Endothelial cell of hepatic sinusoid (primary cell): ENCODE results near the gene PHLPP1.
"Not testable (repeated sequence)": the region's sequence is repeated elsewhere in the genome, so short reads cannot be mapped to it uniquely, and the experiment has no call there.

ENCODE experiments used
- in situ Hi-C: cut with HindIII; loops from 2 replicates; pipeline ENCODE4 v1.10.0; 2017; ENCODE audit warnings: low sequenced_read_pairs

The PHLPP1 gene

DNA sequence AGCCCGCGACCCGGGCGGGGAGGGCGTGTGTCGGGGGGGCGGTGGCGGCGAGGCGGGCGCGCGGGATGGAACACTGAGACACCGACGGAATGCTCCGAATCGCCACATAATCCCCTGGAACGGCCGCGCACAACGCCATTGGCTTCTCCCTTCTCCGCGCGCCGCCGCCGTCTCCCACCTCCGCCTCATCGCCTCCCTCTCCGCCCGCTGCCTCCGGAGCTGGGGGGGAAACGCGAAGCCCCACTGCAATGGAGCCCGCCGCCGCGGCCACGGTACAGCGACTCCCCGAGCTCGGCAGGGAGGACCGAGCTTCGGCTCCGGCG is at the start of gene PHLPP1:
PHLPP1 (plus strand) TSS at position 106 of the 323 bp plus-strand sequence; CDS start at position 249, 143 bp downstream.
- in situ Hi-C loops = no loop called here

DNA sequence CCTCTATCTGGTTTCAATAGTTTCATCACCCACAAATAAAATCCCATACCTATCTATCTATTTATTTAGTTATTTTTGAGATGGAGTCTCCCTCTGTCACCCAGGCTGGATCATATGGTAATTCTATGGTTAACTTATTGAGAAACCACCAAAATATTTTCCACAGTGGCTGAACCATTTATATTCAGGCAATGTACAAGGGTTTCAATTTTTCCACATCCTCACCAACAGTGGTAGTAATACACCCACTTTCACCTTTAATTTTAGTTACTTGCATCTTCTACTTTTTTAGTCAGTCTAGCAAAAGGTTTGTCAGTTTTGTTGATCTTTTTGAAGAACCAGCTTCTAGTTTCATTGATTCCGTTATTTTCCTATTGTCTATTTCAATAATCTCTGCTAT is 46.1 kb upstream of the PHLPP1 start:
- in situ Hi-C loops = no loop called here

DNA sequence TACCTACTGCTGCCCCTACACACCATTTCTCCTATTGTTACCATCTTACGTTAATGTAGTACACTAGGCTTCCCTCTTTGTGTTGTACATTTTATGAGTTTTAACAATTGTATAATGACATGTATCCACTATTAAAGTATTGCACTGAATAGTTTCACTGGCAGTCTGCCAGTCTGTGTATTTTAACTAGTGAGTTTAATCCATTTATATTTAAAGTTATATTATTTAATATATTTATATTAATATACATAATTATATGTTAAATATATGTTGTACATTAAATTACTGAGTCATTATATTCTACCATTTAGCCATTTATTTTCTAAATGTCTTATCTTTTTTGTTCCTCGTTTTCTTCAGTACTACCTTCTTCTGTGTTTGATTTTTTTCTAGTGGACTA is 44.8 kb upstream of the PHLPP1 start:
- in situ Hi-C loops = no loop called here

DNA sequence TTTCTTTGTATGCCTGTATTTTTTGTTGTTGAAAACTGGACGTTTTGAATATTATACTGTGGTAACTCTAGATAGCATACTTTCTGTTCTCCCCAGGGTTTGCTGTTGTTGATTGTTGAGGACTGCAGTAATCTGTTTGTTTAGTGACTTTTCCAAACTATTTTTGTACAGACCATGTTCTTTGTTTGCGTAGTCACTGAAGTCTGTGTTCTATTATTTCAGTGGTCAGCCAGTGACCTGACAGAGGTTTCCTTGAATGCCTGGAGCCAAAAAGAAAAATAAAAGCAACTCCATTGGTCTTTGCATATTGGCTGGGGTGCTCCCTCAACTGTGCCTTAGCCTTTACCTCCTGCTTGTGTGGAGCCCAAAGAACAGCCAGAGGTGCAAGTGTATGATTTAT is 42.7 kb upstream of the PHLPP1 start:
- in situ Hi-C loops = no loop called here

DNA sequence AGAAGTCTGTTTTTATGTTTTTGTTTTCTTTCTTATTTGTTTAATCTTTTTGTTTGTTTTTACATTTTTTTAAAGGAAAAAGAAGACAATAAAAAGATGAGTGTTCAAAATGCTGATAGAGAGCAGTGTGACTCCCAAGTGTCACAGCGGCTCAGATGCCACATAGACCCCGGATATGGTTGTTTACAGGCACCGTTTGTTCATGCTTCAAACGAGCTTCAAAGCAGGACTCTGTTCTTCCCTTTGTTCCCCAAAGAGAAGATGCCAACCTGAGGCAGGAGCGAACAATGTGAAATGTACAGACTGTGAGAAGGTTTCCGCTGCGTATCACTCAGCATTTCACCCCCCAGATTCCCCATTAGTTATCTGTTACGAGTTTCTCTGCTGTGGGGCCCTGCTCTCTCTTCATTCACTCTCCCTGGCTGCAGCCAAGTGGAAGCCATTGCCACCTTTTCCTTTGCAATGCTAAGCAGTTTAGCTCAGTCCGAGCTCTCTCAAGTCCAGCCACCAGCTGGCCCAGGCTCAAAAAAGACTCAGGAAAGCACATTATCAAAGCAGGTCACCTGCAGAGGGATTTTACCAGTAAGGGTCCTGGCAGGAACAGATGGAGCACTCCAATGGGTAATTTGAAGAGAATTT is 36.4 kb upstream of the PHLPP1 start:
- in situ Hi-C loops = no loop called here

DNA sequence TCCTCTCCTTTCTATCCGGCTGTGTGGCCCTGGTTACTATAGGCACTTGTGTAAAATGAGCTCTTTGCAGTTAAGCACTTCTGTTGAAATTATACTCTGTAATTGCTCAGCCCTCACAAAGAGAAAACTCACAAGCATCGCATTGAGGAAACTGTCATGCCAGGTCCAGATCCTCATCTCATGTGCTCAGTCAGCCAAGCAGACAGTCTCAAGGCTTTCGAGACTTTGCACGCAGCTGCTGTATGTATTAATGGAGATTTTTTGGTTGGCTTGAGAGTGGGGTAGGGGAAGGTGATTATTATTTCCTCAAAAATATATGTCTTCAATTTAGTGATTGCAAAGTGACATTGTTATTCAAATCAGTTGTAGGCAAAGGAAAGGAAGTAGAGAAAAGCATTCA is 33.0 kb upstream of the PHLPP1 start:
- in situ Hi-C loops = no loop called here

DNA sequence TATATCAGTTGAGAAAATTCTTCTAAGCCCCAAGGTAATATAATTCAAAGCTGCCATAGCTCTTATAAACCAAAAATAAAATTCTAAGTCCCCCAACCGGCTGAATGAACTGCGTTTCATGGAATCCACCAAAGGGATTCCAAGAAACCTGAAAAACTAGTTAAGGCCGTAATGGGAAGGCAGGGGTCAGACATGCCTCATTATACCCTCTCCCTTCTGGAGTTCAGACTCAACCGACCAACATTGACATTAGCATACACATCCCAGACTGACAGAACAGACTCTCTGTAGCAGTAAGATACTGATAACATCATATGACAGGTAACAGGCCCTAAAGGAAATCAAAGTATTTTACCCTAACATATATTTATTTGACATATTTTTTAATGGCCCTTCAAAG is 31.4 kb upstream of the PHLPP1 start:
- in situ Hi-C loops = no loop called here

DNA sequence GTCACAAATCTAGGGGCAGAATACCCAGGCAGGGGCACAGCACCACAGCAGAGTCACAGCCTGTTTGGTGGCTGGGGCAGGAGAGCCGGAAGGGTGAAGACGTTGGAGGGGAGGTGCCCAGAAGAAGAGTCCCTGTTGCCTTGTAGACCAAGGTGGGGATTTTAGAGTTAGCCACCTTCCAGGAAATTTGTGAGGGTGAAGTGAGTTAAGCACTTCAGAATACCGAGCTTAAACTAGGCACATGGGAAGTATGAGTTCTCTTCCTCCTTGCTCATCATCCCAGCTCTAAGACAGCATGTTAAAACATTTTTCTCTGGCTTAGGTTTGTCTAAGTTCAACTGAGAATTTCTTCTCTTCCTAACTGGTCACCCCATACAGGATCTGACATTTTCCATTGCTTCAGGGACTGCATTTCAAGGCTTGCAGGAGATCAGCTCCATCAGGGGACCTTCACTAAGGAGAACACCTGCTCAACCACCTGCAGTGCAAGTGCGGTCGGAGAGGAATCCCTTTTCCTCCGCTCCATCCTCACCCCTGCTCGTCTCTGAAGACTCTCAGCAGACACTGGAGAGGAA is 26.5 kb upstream of the PHLPP1 start:
- in situ Hi-C loops = no loop called here

DNA sequence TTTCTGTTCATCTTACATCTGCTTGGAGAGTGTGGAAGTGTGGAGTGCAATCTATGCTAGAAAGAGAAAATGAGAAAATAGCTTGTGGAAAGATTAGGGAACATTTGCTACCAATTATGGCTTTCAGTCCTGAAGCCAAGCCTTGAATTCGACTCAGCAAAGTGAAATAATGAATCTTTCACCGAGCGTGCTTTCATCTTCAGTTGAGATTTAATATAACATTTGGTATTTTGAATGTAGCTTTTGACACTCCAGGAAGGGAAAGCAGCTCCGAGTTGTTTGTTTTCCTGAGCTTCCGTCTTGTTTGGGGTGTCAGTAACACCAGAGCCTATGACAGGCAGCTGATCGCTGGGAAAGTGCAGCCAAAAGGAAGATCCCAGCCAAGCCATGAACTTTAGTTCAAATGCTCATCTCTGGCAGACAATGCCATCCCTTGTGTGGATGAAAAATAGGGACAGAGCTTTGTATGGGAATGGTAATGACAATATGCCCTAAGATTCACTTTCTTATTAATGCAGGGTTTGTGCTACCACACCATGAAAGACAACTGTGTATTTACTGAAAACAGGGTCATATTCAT is 25.0 kb upstream of the PHLPP1 start:
- in situ Hi-C loops = no loop called here

DNA sequence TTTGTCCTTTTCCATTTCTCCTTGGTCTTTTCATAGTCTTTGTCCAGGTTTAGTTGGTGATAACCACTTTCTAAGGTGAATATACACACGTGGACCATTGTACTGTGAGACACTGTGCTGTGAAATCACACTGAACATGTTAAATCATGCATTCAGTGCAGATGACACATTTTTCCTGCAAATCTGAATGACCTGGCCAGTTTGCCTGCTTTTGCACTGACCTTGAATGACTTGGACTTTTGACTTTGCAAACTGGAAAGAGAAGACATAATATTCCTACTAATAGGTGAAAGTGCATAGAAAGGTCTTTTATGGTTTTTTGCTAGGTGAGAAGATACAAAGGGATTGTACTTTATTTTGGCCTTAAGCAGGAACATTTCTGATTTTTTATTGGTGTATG is 21.7 kb upstream of the PHLPP1 start:
- in situ Hi-C loops = no loop called here

DNA sequence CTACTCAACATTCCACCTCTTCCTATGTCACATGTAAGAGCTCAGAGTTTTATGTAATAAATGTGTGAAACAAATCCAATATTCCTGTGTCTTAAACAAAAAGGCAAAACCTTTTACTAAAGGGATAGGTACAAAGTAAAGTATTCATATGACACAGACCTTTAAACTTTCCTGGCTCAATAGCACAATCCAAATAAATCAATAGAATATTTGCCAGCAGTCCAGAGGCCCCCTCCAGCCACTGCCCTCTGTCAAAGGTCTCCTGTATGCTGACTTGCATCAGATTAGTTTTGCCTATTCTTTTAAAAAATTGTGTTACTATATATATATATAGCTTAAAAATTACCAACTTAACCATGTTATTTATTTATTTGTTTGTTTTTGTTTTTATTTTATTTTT is 17.7 kb upstream of the PHLPP1 start:
- in situ Hi-C loops = no loop called here

DNA sequence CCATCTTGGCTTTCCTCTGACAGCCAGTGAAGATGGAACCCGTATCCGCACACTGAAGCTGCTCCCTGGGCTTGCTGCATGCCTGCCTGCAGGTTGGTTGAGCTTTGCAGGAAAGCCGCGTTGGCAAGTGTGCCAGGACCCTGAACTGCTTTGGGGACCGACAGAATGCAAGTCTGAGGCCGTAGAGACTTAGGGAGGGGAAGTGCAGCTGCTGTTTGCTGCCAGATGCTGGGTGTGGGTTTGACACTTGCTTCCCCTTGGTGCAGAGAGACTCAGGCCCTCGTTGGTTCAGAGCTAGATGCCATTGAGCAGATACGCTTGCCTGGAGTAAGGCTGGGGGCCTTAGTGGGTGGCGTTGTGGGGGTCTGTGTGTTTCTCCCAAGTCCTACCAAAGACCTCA is 13.1 kb upstream of the PHLPP1 start:
- in situ Hi-C loops = no loop called here

DNA sequence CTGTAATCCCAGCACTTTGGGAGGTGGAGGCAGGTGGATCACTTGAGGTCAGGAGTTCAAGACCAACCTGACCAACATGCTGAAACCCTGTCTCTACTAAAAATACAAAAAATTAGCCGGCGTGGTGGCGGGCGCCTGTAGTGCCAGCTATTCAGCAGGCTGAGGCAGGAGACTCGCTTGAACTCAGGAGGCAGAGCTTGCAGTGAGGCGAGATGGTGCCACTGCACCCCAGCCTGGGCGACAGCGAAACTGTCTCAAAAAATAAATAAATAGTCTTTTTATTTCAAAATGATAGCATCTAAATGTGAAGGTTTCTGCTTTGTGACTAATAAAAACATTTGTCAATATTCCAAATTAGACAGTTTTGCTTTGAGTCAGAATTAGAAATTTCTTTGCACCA is 8.5 kb upstream of the PHLPP1 start:
- in situ Hi-C loops = not testable (repeated sequence)

DNA sequence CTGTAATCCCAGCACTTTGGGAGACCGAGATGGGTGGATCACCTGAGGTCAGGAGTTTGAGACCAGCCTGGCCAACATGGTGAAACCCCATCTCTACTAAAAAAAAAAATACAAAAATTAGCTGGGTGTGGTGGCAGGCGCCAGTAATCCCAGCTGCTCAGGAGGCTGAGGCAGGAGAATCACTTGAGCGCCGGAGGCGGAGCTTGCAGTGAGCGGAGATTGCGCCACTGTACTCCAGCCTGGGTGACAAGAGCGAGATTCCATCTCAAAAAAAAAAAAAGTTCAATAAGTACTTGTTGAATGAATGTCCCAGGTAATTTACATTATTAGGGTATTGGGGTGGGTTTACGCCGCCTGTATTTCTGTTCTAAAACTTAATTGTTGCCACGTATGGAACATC is 5.4 kb upstream of the PHLPP1 start:
- in situ Hi-C loops = not testable (repeated sequence)

DNA sequence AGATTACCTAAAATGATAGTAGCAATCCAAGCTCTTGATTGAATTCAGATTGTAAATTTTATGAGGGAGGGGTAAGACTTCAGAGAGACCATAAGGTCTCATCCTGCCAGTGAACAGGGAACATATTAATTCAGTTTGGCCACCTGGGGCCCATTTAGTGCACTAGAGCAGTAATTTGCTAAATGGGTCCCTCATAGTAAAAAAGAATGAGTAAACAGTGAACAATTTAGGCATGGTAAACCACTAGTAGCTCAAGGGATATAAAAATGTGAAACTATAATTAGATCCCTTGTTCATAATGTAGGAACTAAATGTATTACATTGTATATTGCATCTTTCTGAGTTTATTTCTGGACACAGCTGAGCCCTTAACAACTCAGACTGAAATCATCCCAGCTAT is 4.9 kb upstream of the PHLPP1 start:
- in situ Hi-C loops = no loop called here

DNA sequence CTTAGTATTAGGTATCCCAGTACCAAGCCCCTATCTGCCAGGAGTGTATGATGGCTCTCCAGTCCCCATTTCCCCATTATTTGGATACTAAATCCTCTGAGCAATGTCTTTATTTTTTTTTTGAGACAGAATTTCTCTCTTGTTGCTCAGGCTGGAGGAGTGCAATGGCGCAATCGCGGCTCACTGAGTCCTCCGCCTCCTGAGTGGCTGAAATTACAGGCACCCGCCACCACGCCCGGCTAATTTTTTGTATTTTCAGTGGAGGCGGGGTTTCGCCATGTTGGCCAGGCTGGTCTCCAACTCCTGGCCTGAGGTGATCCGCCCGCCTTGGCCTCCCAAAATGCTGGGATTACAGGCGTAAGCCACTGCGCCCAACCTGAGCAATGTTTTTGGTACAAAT is 3.6 kb upstream of the PHLPP1 start:
- in situ Hi-C loops = no loop called here

DNA sequence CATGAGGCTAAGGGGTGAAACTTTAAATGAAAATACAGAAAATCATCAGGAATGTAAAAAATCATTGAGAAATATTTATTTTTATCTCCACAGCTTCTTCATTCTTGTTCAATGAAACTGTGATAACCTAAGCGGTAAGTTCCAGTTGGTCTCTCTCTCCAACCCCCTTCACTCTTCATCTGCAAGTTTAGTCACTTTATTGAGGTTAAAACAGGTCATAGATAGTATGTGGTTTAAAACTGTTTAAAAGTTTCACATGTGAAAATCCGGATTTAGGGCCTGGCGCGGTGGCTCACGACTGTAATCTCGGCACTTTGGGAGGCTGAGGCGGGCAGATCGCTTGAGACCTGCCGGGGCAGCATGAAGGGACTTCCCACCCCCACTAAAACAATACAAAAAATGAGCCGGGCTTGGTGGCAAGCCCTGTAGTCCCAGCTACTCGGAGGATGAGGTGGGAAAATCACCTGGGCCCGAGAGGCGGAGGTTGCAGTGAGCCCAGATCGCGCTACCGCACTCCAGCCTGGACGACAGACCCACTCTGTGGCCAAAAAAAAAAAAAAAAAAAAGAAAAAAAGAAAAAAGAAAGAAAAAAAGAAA is 1.6 kb upstream of the PHLPP1 start:
- in situ Hi-C loops = no loop called here

DNA sequence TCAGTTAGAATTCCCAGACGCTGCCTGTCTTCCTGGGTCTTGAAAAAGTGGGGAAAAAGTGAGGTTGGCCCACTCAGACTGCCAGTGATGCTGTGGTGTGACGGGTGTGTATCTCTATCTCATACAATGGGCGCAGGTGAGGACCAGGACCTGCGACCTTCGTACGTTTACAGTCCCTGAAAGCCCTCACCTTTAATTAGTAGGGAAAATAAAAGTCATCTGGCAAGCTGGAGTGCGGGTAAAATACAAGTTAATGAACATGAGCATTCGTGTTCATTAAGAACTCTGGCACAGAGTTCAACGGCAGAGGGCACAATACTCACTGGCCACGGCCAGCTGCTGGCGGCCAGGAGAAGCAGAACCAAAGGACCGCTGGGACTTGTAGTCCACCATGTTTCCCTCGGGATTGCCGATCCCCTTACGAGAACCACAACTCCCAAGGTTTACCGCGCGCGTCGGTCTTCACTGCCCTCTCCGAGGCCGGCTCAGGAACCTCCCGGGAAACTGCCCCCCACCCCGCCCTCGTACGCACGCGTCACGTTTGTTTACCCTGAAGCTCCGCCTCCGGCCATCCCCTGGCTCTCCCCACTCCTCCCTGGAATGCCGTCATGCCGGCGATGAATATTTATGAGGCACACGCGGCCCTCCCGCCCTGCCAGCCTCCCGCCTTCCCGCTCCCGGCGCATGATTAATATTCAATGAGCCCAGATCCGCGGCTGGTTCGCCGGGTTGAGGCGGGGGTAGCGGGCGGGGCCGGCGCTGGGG is 488 bp upstream of the PHLPP1 start:
- in situ Hi-C loops = no loop called here

DNA sequence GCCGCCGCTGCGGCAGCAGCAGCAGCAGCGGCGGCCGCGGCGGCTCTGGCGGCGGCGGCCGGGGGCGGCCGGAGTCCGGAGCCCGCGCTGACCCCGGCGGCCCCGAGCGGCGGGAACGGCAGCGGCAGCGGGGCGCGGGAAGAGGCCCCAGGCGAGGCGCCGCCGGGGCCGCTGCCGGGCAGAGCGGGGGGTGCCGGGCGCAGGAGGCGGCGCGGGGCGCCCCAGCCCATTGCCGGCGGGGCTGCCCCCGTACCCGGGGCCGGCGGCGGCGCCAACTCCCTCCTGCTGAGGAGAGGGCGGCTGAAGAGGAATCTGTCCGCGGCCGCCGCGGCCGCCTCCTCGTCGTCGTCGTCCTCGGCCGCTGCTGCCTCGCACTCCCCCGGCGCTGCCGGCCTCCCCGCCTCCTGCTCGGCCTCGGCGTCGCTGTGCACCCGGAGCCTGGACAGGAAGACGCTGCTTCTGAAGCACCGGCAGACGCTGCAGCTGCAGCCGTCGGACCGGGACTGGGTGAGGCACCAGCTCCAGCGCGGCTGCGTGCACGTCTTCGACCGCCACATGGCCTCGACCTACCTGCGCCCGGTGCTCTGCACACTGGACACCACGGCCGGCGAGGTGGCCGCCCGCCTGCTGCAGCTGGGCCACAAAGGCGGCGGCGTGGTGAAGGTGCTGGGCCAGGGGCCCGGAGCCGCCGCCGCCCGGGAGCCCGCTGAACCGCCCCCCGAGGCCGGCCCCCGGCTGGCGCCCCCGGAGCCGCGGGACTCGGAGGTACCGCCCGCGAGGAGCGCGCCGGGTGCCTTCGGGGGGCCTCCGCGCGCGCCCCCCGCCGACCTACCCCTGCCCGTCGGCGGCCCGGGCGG is 646 bp downstream of the PHLPP1 start:
- in situ Hi-C loops = no loop called here

DNA sequence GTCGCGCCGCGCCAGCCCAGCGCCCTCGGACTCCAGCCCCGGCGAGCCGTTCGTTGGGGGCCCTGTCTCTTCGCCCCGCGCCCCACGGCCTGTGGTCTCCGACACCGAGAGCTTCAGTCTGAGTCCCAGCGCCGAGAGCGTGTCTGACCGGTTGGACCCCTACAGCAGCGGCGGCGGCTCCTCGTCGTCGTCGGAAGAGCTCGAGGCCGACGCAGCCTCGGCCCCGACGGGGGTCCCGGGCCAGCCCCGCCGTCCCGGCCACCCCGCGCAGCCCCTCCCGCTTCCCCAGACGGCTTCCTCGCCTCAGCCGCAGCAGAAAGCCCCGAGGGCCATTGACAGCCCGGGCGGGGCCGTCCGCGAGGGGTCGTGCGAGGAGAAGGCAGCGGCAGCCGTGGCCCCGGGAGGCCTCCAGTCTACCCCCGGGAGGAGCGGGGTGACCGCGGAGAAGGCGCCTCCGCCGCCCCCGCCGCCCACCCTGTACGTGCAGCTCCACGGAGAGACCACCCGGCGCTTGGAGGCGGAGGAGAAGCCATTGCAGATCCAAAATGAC is 1.4 kb downstream of the PHLPP1 start:
- in situ Hi-C loops = no loop called here
